ELF-1 (cell line): Measurements from ENCODE around the gene SAMD7.

Experiments
- DNase-seq: peaks from one replicate; pipeline ENCODE4 v3.0.0-alpha.2; 2016; ENCODE audit warnings: low read depth, low spot score

The SAMD7 gene

GRCh38 chr3:169911272-169911671, at the start of gene SAMD7:
Gene SAMD7, plus strand, starts transcription at chr3:169911572. Its CDS starts 7,927 bp downstream, at chr3:169919499.
- DNase-seq: no peak

GRCh38 chr3:169861871-169862270, 49.5 kb upstream of the SAMD7 start:
- peak; percentile 79 for DNase-seq

- peak; percentile 87 for DNase-seq
Observed at GRCh38 chr3:169863458-169863899, 47.9 kb upstream of the SAMD7 start.

- DNase-seq: no peak
Observed at GRCh38 chr3:169864270-169864669, 47.1 kb upstream of the SAMD7 start.

- DNase-seq: no peak
Observed at GRCh38 chr3:169865176-169865767, 46.1 kb upstream of the SAMD7 start.

GRCh38 chr3:169867584-169868210, 43.7 kb upstream of the SAMD7 start:
- no peak for DNase-seq

- DNase-seq: no peak
Observed at GRCh38 chr3:169868369-169868768, 43.0 kb upstream of the SAMD7 start.

GRCh38 chr3:169869484-169870220, 41.7 kb upstream of the SAMD7 start, which contains the start of gene LRRC31:
Gene LRRC31, minus strand, starts transcription at chr3:169869935. Its CDS starts 128 bp downstream, at chr3:169869807.
- no peak for DNase-seq

GRCh38 chr3:169871129-169871886, 40.1 kb upstream of the SAMD7 start:
- no peak for DNase-seq

GRCh38 chr3:169879013-169879557, 32.3 kb upstream of the SAMD7 start:
- DNase-seq: no peak

GRCh38 chr3:169879845-169880575, 31.4 kb upstream of the SAMD7 start:
- DNase-seq: no peak

- no peak for DNase-seq
Observed at GRCh38 chr3:169880576-169881250, 30.7 kb upstream of the SAMD7 start.

- DNase-seq: no peak
Observed at GRCh38 chr3:169886671-169887070, 24.7 kb upstream of the SAMD7 start.

- no peak for DNase-seq
Observed at GRCh38 chr3:169891886-169892285, 19.5 kb upstream of the SAMD7 start.

GRCh38 chr3:169894110-169894509, 17.3 kb upstream of the SAMD7 start:
- no peak for DNase-seq

GRCh38 chr3:169895072-169895471, 16.3 kb upstream of the SAMD7 start:
- DNase-seq: no peak

- DNase-seq: no peak
Observed at GRCh38 chr3:169897284-169897683, 14.1 kb upstream of the SAMD7 start.

GRCh38 chr3:169901453-169901852, 9.9 kb upstream of the SAMD7 start:
- DNase-seq: no peak

- DNase-seq: no peak
Observed at GRCh38 chr3:169905404-169905803, 6.0 kb upstream of the SAMD7 start.

GRCh38 chr3:169907476-169907875, 3.9 kb upstream of the SAMD7 start:
- DNase-seq: peak; percentile 14
